Body of pancreas (tissue), 4 donors: Measurements from ENCODE around the gene PTPRN2. TPM values are rescaled to one million over a fixed set of nuclear protein-coding genes. Genes with fewer than 3 reads are reported as not detected.

Source experiments
- ATAC-seq: fragments of 150-250 bp; one replicate; pipeline ENCODE4 v1.9.1; 2016
- DNase-seq, 4 donors: peaks; one replicate each; pipeline ENCODE4 v3.0.0-alpha.2; 2019
- H3K27ac ChIP-seq, 4 donors: fragments of 200-600 bp; sonication (generic); 1 replicate in 3 of 4; 2 replicates in 1 of 4; pipeline versions ENCODE4 v1.5.1 to v1.6.1; 2016 to 2019; ENCODE audit warnings: mild to moderate bottlenecking in 1 of 4, mixed read lengths in 1 of 4, moderate library complexity in 1 of 4
- H3K27me3 ChIP-seq, 2 donors: fragments of 200-600 bp; sonication (generic); one replicate each; pipeline ENCODE4 v1.6.0; 2016; ENCODE audit warnings: mild to moderate bottlenecking in 1 of 2
- H3K36me3 ChIP-seq, 2 donors: fragments of 200-600 bp; sonication (generic); replicated peaks in 1 of 2; 2 replicates each; pipeline ENCODE4 v1.5.1; 2016; ENCODE audit warnings: low read depth in 2 of 2; ENCODE audit not compliant: insufficient read depth in 1 of 2
- H3K4me1 ChIP-seq: fragments of 200-600 bp; sonication (generic); one replicate; pipeline ENCODE4 v1.6.0; 2016
- H3K4me3 ChIP-seq, 2 donors: fragments of 200-600 bp; sonication (generic); 1 replicate in 1 of 2; 2 replicates in 1 of 2; pipeline ENCODE4 v1.5.1; 2016 to 2019
- H3K9me3 ChIP-seq, 3 donors: fragments of 200-600 bp; sonication (generic); 1 replicate in 2 of 3; 2 replicates in 1 of 3; pipeline ENCODE4 v1.5.1; 2016
- POLR2A ChIP-seq, 3 donors: fragments of 450-650 bp; IDR thresholded peaks; one replicate each; pipeline ENCODE4 v1.6.1; 2016; ENCODE audit warnings: antibody characterized with exemption in 3 of 3, mild to moderate bottlenecking in 2 of 3
- WGBS, 2 donors: methylation state at CpG; one replicate each; pipeline ENCODE4 v1.1.5; 2017; 5-methylcytosine and 5-hydroxymethylcytosine counted together
- intact Hi-C: fragments of 100-400 bp; cut with DNase I; formaldehyde crosslinking; loops from one replicate; pipeline ENCODE4 v1.15.1; 2023
- total RNA-seq, 2 donors: library from RNA; depleted of rRNA; stranded (reverse); fragments of >200 nt; gene quantifications; one replicate each; pipeline ENCODE4 v1.1.0, GENCODE V29; 2016
- TF ChIP-seq, protein P1 (sequence below), 7 experiments: fragments of 450-650 bp in 4 of 7; fragments of 200-600 bp in 3 of 7; sonication (generic) in 3 of 7; IDR thresholded peaks; one replicate each; pipeline ENCODE4 v1.5.1; 2016 to 2019; ENCODE audit warnings: antibody characterized with exemption in 7 of 7

The PTPRN2 gene
- total RNA-seq, 2 donors from 2014 or later, result 31.6 to 76.1 TPM

DNA sequence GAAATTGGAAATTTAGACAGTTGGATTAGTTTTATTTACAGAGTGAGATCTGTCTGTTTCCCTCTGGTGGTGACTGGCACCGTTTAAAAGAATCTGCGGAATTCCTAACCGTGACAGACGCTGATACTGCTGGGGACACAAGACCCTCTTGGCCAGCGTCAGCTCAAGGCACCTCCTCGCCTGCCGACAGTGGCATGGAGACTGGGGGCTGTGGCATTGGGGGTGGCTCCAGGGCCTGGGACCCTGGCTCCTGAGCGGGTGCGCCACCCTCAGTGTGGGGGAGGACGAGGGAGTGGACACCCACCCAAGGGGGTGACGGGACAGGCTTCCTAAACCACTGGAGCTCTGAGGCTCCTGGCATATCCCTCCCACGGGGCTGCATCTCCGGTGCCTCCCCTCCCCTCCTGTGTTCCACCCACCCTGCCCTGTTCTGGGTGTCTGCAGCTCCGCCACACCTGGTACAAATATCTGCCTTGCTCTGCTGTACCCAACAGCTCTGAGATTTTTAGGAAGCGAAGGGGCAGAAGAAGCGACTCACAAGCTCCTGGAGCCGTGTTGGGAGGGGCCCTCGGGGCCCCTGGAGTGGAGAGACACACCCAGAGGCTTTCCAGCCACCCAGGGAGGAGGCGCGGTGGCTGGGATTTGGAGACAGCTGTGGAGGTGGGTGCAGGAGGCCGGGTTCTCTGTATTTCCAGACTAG is 1072.1 kb downstream of the PTPRN2 start:
- intact Hi-C loops, result no loop called here
- ATAC-seq (no peak), DNase-seq (no peak)
- H3K9me3 ChIP-seq, result no peaks in the 10 kb centered on the region
- TF ChIP-seq, protein P1, sequence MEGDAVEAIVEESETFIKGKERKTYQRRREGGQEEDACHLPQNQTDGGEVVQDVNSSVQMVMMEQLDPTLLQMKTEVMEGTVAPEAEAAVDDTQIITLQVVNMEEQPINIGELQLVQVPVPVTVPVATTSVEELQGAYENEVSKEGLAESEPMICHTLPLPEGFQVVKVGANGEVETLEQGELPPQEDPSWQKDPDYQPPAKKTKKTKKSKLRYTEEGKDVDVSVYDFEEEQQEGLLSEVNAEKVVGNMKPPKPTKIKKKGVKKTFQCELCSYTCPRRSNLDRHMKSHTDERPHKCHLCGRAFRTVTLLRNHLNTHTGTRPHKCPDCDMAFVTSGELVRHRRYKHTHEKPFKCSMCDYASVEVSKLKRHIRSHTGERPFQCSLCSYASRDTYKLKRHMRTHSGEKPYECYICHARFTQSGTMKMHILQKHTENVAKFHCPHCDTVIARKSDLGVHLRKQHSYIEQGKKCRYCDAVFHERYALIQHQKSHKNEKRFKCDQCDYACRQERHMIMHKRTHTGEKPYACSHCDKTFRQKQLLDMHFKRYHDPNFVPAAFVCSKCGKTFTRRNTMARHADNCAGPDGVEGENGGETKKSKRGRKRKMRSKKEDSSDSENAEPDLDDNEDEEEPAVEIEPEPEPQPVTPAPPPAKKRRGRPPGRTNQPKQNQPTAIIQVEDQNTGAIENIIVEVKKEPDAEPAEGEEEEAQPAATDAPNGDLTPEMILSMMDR (IDR thresholded peaks at IDR 0.05), result no peak
- no peak for TF ChIP-seq POLR2A (IDR thresholded peaks at IDR 0.05)
- 48 to 54% methylated on average over 12 to 21 of the region's 21 CpGs for WGBS, 2 donors
- H3K4me3 ChIP-seq, result no peak overlapping the region
- no peaks in the 10 kb centered on the region for H3K27me3 ChIP-seq
- no peaks in the 10 kb centered on the region for H3K36me3 ChIP-seq
- H3K27ac ChIP-seq, result no peak overlapping the region
- H3K4me1 ChIP-seq, result no peaks in the 10 kb centered on the region

DNA sequence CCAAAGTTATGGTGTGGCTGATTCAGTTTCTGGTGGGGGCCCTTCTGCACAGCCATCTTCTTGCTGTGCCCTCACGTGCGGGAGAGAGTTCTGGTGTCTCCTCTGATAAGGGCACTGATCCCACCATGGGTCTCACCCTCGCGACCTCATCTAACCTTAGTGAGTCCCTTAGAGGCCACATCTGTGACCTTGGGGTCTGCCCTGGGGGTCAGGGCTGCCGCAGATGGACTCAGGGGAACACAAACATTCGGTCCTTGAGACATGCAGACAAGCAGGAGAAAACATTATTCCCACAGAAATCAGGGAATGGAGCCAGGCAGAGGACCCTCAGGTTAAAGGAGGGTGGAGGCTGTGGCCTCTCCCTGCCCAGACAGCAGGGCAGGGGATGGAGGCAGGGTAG is 1072.9 kb downstream of the PTPRN2 start:
- 51 to 52% methylated on average over 3 to 6 of the region's 6 CpGs for WGBS, 2 donors
- Histone ChIP-seq H3K4me3 (no peak overlapping the region), H3K27me3 (no peaks in the 10 kb centered on the region), H3K36me3 (no peaks in the 10 kb centered on the region), H3K9me3 (no peaks in the 10 kb centered on the region), H3K27ac (no peak overlapping the region), H3K4me1 (no peaks in the 10 kb centered on the region)
- TF ChIP-seq, protein P1 (IDR thresholded peaks at IDR 0.05), result no peak
- TF ChIP-seq POLR2A (IDR thresholded peaks at IDR 0.05), result no peak
- ATAC-seq (no peak), DNase-seq (no peak)
- intact Hi-C loops, result no loop called here

DNA sequence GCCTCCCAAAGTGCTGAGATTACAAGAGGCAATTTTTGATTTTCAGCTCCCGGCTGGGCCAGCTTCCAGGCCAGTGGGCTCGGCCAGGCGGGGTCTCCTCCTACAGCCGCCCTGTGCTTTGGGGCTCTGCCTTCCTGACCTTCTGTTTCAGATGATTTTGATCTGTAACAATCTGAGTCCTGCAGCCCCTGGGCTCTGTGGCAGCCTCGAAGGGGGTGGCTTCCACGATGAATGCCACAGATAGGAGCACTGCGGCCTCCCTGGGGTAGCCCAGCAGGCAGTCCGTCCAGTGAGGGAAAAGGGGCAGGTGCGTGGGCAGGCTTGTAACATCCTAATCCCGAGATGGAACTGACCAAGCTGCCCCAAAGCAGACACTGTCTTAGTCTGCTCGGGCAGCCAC is 1073.3 kb downstream of the PTPRN2 start:
- Histone ChIP-seq H3K27me3 (no peaks in the 10 kb centered on the region), H3K9me3 (no peaks in the 10 kb centered on the region), H3K36me3 (no peaks in the 10 kb centered on the region), H3K27ac (no peak overlapping the region), H3K4me1 (no peaks in the 10 kb centered on the region), H3K4me3 (no peak overlapping the region)
- no peak for DNase-seq
- ATAC-seq, result no peak
- intact Hi-C loops, result no loop called here
- WGBS, 2 donors, result 57 to 63% methylated on average over 6 to 11 of the region's 11 CpGs
- no peak for TF ChIP-seq POLR2A (IDR thresholded peaks at IDR 0.05)
- TF ChIP-seq, protein P1 (IDR thresholded peaks at IDR 0.05), result no peak

DNA sequence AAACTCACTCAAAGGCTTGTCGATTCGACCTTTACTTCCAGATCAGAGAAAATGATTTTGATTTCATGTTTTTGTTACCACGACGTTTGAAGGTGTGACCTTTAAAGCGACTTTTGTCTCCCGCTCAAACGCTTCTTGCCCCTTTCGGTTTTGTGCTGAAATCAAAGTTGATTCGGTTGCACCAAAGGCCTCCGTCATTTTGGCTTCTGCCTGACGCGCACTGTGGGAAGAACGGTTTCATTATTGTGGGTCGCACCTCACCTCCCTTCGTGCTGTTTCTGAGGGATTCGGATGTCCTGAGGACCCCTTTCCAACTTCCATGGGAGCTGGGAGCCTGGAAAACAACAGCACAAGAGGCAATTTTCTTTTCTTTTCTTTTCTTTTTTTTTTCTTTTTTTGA is 1073.9 kb downstream of the PTPRN2 start:
- intact Hi-C loops, result no loop called here
- 79 to 83% methylated on average over 16 of the region's 16 CpGs for WGBS, 2 donors
- Histone ChIP-seq H3K4me3 (no peak overlapping the region), H3K27me3 (no peaks in the 10 kb centered on the region), H3K27ac (no peak overlapping the region), H3K4me1 (no peaks in the 10 kb centered on the region), H3K36me3 (no peaks in the 10 kb centered on the region), H3K9me3 (no peaks in the 10 kb centered on the region)
- ATAC-seq, result no peak
- no peak for DNase-seq
- no peak for TF ChIP-seq POLR2A (IDR thresholded peaks at IDR 0.05)
- TF ChIP-seq, protein P1 (IDR thresholded peaks at IDR 0.05), result no peak

DNA sequence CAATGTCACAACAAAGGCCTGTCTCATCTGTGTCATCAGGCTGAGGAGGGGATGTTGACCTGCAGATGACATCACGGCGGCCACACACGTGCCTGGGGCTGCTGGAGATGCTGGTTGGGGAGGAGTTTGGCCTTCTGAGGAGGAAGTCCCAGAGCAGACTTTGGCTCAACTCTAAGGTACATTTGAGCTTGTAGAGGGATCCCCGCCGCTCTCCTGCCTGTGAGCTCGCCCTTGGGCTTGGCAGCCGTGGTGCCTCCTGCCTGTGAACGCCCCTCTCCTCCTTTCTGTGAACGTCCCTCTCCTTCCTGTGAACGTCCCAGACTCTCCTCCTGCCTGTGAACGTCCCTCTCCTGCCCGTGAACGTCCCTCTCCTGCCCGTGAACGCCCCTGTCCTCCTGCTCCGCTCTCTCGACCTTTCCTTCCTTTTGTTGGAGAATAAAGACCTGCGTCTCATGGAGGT is 1074.4 kb downstream of the PTPRN2 start:
- Histone ChIP-seq H3K4me1 (no peaks in the 10 kb centered on the region), H3K36me3 (no peaks in the 10 kb centered on the region), H3K4me3 (no peak overlapping the region), H3K27me3 (no peaks in the 10 kb centered on the region), H3K9me3 (no peaks in the 10 kb centered on the region), H3K27ac (no peak overlapping the region)
- ATAC-seq, result no peak
- TF ChIP-seq, protein P1 (IDR thresholded peaks at IDR 0.05), result no peak
- TF ChIP-seq POLR2A (IDR thresholded peaks at IDR 0.05), result no peak
- intact Hi-C loops, result no loop called here
- WGBS, 2 donors, result 50 to 71% methylated on average over 18 of the region's 18 CpGs
- DNase-seq, result no peak
